Stomach (tissue), 9 donors: Measurements from ENCODE around the gene RIMS4. TPM values are rescaled to one million over a fixed set of nuclear protein-coding genes. Genes with fewer than 3 reads are reported as not detected.

Experiments used
- DNase-seq, 2 donors: peaks; one replicate each; pipeline versions ENCODE4 v3.0.0 to v3.0.0-alpha.2; 2013 to 2019
- H3K27ac ChIP-seq, 5 donors: fragments of 200-600 bp in 4 of 5; sonication (generic) in 4 of 5; one replicate each; pipeline ENCODE4 v1.5.1; 2013 to 2019; ENCODE audit warnings: mild to moderate bottlenecking in 1 of 5, moderate library complexity in 1 of 5
- H3K27me3 ChIP-seq, 3 donors: fragments of 200-600 bp; sonication (generic); one replicate each; pipeline ENCODE4 v1.5.1; 2017 to 2019; ENCODE audit warnings: mixed run types in 1 of 3
- H3K36me3 ChIP-seq, 4 donors: fragments of 200-600 bp; sonication (generic); 1 replicate in 3 of 4; 2 replicates in 1 of 4; pipeline ENCODE4 v1.5.1; 2016 to 2019
- H3K4me1 ChIP-seq, 4 donors: fragments of 200-600 bp; sonication (generic); one replicate each; pipeline ENCODE4 v1.5.1; 2016 to 2019
- H3K4me3 ChIP-seq, 4 donors: fragments of 200-600 bp; sonication (generic) in 3 of 4; one replicate each; pipeline ENCODE4 v1.5.1; 2016 to 2019; ENCODE audit warnings: mild to moderate bottlenecking in 1 of 4
- H3K9me3 ChIP-seq, 4 donors: fragments of 200-600 bp; sonication (generic); one replicate each; pipeline ENCODE4 v1.5.1; 2016 to 2019
- EP300 ChIP-seq: sonication (generic); formaldehyde crosslinking; IDR thresholded peaks from one replicate; pipeline ENCODE4 v1.6.1; 2017; ENCODE audit warnings: antibody characterized with exemption
- POLR2A ChIP-seq, 4 donors: fragments of 450-650 bp; IDR thresholded peaks; one replicate each; pipeline ENCODE4 v1.6.1; 2016; ENCODE audit warnings: antibody characterized with exemption in 4 of 4, control low read depth in 2 of 4, mild to moderate bottlenecking in 1 of 4, moderate library complexity in 1 of 4
- POLR2AphosphoS5 ChIP-seq, 3 donors: sonication (generic); formaldehyde crosslinking; IDR thresholded peaks; one replicate each; pipeline ENCODE4 v1.6.1; 2016; ENCODE audit warnings: antibody characterized with exemption in 3 of 3
- WGBS, 5 donors: extraction: QIAGEN DNeasy Blood & Tissue Kit in 3 of 5; methylation state at CpG; one replicate each; pipeline versions ENCODE4 v1.1.5 to v1.1.7; 2013 to 2018; 5-methylcytosine and 5-hydroxymethylcytosine counted together
- intact Hi-C: fragments of 100-400 bp; cut with DNase I; formaldehyde crosslinking; loops from one replicate; pipeline ENCODE4 v1.15.1; 2023; ENCODE audit warnings: low total_unique reads
- polyA plus RNA-seq, 3 donors: library from polyadenylated mRNA; stranded (reverse); fragments of 200-250 nt; gene quantifications; one replicate each; pipeline ENCODE4 v1.2.3, GENCODE V29; 2013
- total RNA-seq, 5 donors: library from RNA; depleted of rRNA; stranded (reverse); fragments of >200 nt; gene quantifications; one replicate each; pipeline versions ENCODE4 v1.1.0 to v1.2.3, GENCODE V29; 2014 to 2016
- TF ChIP-seq, protein P1 (sequence below), 7 experiments: fragments of 450-650 bp in 4 of 7; fragments of 200-600 bp in 3 of 7; sonication (generic) in 3 of 7; IDR thresholded peaks; one replicate each; pipeline ENCODE4 v1.5.1; 2016 to 2019; ENCODE audit warnings: antibody characterized with exemption in 7 of 7, control low read depth in 2 of 7, mild to moderate bottlenecking in 1 of 7
- donor health status: healthy with polysubstance abuse.
- donor health status: Bipolar disorder and iron deficiency.
- donor health status: healthy.

Gene RIMS4
- total and polyA plus RNA-seq, 8 donors, result 0.55 to 2.2 (median 1.5) TPM; not detected in 2

DNA sequence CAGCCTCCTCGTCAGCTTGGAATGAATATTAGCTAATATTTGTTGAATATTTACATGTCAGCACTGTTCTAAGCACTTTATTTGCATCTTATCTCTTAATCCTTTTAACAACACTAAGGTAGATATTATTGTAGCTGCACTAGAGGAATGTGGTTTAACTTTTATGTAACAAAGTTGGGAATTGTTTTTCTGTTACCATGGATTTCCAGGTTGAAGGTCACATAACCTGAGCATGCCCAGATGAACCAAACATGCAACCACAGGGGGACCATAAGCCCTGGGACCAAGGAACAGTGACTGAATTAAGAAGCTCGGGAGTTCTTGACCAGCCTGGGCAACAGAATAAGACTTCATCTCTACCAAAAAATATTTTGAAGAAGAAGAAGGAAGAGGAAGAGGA is 46.1 kb upstream of the RIMS4 start:
- intact Hi-C loops, result no loop called here
- peak overlapping the region in 4 of 5 donors; percentile 16 to 54 (median 39) for H3K27ac ChIP-seq
- TF ChIP-seq POLR2A (IDR thresholded peaks at IDR 0.05), result no peak
- peak in 1 of 3 donors; percentile 44 for TF ChIP-seq POLR2AphosphoS5 (IDR thresholded peaks at IDR 0.05)
- H3K9me3 ChIP-seq, result no peaks in the 10 kb centered on the region
- H3K4me3 ChIP-seq, result no peak overlapping the region
- H3K4me1 ChIP-seq, result peaks cover 0 to 27% (median 11%) of the 10 kb centered on the region in 4 donors
- DNase-seq, result peak; percentile 31 to 82
- H3K27me3 ChIP-seq, result no peaks in the 10 kb centered on the region
- WGBS, 5 donors, result 22 to 40% (median 31%) methylated on average over 2 of the region's 2 CpGs
- H3K36me3 ChIP-seq, result no peaks in the 10 kb centered on the region

DNA sequence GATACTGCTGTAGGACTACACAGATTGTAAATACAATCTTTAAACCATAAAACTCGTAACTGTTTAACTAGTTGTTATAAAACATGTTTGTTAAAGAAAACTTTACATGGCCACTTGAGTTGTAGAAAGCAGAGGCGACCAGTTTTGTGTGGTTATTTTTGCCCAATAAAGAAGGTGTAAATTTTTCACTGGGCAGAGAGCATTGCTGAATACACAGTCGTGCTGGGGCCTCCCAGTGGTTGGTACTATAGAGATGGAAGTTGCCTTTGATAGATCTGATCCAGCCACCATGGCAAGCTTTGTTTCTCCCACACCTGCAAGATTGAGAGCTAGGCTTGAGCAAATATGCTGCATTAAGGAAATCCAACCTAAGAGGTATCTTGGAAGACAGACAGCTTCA is 41.2 kb upstream of the RIMS4 start:
- DNase-seq, result no peak
- Histone ChIP-seq H3K4me3 (no peak overlapping the region), H3K4me1 (peaks cover 0 to 9% (median 2%) of the 10 kb centered on the region in 4 donors), H3K27me3 (peaks cover 0 to 3% (median 0%) of the 10 kb centered on the region in 3 donors), H3K9me3 (no peaks in the 10 kb centered on the region), H3K36me3 (no peaks in the 10 kb centered on the region), H3K27ac (no peak overlapping the region)
- intact Hi-C loops, result no loop called here
- TF ChIP-seq, protein P1, sequence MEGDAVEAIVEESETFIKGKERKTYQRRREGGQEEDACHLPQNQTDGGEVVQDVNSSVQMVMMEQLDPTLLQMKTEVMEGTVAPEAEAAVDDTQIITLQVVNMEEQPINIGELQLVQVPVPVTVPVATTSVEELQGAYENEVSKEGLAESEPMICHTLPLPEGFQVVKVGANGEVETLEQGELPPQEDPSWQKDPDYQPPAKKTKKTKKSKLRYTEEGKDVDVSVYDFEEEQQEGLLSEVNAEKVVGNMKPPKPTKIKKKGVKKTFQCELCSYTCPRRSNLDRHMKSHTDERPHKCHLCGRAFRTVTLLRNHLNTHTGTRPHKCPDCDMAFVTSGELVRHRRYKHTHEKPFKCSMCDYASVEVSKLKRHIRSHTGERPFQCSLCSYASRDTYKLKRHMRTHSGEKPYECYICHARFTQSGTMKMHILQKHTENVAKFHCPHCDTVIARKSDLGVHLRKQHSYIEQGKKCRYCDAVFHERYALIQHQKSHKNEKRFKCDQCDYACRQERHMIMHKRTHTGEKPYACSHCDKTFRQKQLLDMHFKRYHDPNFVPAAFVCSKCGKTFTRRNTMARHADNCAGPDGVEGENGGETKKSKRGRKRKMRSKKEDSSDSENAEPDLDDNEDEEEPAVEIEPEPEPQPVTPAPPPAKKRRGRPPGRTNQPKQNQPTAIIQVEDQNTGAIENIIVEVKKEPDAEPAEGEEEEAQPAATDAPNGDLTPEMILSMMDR (IDR thresholded peaks at IDR 0.05), result no peak
- TF ChIP-seq POLR2A (IDR thresholded peaks at IDR 0.05) (no peak), EP300 (no peak), POLR2AphosphoS5 (IDR thresholded peaks at IDR 0.05) (no peak)
- 47 to 56% (median 52%) methylated on average over 3 of the region's 3 CpGs for WGBS, 5 donors

DNA sequence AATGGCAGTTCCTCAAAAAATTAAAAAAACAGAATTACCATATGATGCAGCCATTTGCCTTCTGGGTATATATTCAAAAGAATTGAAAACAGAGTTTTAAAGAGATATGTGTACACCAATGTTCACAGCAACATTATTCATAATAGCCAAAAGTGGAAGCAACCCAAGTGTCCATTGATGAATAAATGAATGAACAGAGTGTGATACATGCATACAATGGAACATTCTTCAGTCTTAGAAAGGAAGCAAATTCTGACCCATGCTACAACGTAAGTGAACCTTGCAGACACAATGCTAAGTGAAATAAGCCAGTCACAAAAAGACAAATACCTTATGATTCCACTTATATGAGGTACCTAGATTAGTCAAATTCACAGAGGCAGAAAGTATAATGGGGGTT is 40.5 kb upstream of the RIMS4 start:
- WGBS, 5 donors, result 61 to 95% (median 79%) methylated on average over 1 of the region's 1 CpG
- Histone ChIP-seq H3K4me3 (no peak overlapping the region), H3K9me3 (no peaks in the 10 kb centered on the region), H3K27ac (no peak overlapping the region), H3K4me1 (peaks cover 0 to 2% (median under 1%) of the 10 kb centered on the region in 4 donors), H3K36me3 (no peaks in the 10 kb centered on the region), H3K27me3 (peaks cover 0 to 3% (median 0%) of the 10 kb centered on the region in 3 donors)
- intact Hi-C loops, result no loop called here
- no peak for DNase-seq
- TF ChIP-seq POLR2A (IDR thresholded peaks at IDR 0.05) (no peak), EP300 (no peak), POLR2AphosphoS5 (IDR thresholded peaks at IDR 0.05) (no peak)
- TF ChIP-seq, protein P1 (IDR thresholded peaks at IDR 0.05), result no peak

DNA sequence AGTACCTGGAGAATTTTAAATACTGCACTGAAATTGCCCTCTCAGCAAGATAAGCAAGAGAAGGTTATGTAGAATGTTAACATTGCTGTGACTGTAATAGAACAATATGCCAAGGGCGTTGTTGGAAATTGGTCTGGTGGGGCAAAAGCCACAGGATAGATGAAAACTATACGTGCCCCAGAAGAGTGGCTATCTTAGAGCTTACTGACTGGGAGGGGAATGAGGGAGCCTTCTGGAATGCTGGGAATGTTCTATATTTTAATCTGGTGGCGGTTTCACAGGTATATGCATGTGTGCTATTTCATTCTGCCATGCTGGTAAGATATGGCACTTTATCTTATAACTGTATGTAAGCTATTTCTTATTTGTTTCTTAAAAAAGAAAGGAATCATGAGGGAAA is 39.9 kb upstream of the RIMS4 start:
- H3K4me1 ChIP-seq, result no peaks in the 10 kb centered on the region
- H3K36me3 ChIP-seq, result no peaks in the 10 kb centered on the region
- H3K9me3 ChIP-seq, result no peaks in the 10 kb centered on the region
- 25 to 52% (median 36%) methylated on average over 3 of the region's 3 CpGs for WGBS, 5 donors
- peak in 1 of 2 donors; percentile 56 for DNase-seq
- peaks cover 0 to 3% (median 0%) of the 10 kb centered on the region in 3 donors for H3K27me3 ChIP-seq
- no peak overlapping the region for H3K27ac ChIP-seq
- intact Hi-C loops, result no loop called here
- peak in 1 of 3 donors; percentile 13 for TF ChIP-seq POLR2AphosphoS5 (IDR thresholded peaks at IDR 0.05)
- no peak for TF ChIP-seq POLR2A (IDR thresholded peaks at IDR 0.05)
- no peak overlapping the region for H3K4me3 ChIP-seq

DNA sequence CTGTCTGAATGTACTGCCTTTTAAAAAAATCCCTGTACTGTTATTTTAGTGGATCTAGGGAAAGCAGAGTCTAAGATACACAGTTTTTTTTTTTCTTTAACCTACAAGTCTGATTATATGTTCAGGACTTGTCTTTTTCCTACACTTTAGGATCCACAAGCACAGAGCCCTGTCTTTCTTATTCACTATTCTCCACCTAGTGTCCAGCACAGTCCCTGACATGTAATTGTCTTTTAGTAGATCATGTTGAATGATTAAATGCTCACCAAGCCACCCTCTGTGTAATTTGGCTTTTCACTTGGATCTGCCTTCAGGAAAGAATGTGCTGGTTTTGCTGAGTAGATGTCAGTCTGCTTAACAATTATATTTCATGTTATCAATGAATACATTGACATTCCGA is 39.4 kb upstream of the RIMS4 start:
- Histone ChIP-seq H3K27me3 (peaks cover 0 to 3% (median 0%) of the 10 kb centered on the region in 3 donors), H3K4me3 (no peak overlapping the region), H3K4me1 (no peaks in the 10 kb centered on the region), H3K9me3 (no peaks in the 10 kb centered on the region), H3K27ac (no peak overlapping the region), H3K36me3 (no peaks in the 10 kb centered on the region)
- TF ChIP-seq, protein P1 (IDR thresholded peaks at IDR 0.05), result peak in 1 of 7 experiments; percentile 4
- no peak for TF ChIP-seq EP300
- no peak for TF ChIP-seq POLR2A (IDR thresholded peaks at IDR 0.05)
- no peak for TF ChIP-seq POLR2AphosphoS5 (IDR thresholded peaks at IDR 0.05)
- DNase-seq, result no peak
- intact Hi-C loops, result no loop called here
- 31 to 56% (median 50%) methylated on average over 1 of the region's 1 CpG for WGBS, 5 donors
